Epithelial cell of esophagus (primary cell): ENCODE measurements around the gene SORCS2.

Experiments used
- DNase-seq: peaks from one replicate; pipeline ENCODE4 v3.0.0; 2010; ENCODE audit warnings: low read depth
- H3K4me3 ChIP-seq: 2 replicates; pipeline ENCODE4 v1.5.1; 2011; ENCODE audit warnings: mild to moderate bottlenecking, low read length, control low read depth
- TF ChIP-seq, protein P1 (sequence below): IDR thresholded peaks from 2 replicates; pipeline ENCODE4 v1.5.1; 2011; ENCODE audit warnings: low read depth, mild to moderate bottlenecking, low read length, control low read depth, inconsistent platforms; ENCODE audit not compliant: insufficient read depth; ENCODE audit errors: missing control alignments

Gene SORCS2

DNA sequence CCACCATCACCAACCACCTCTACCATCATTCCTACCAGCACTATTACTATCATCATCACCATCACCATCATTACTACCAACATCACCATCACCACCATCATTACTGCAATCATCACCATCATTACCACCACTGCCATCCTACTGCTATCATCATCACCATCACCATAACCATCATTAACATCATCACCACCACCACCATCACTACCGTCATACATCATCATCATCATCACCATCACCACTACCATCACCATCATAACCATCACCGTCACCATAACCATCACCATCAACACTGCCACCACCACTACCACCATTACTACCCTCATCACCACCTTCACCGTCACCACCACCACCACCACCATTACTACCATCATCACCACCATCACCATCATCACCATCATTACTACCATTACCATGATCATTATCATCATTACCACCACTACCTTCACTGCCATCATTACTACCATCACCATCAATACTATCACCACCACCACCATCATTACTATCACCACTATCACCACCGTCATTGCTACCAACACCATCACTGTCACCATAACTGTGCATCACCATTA is 170.6 kb downstream of the SORCS2 start:
- TF ChIP-seq, protein P1, sequence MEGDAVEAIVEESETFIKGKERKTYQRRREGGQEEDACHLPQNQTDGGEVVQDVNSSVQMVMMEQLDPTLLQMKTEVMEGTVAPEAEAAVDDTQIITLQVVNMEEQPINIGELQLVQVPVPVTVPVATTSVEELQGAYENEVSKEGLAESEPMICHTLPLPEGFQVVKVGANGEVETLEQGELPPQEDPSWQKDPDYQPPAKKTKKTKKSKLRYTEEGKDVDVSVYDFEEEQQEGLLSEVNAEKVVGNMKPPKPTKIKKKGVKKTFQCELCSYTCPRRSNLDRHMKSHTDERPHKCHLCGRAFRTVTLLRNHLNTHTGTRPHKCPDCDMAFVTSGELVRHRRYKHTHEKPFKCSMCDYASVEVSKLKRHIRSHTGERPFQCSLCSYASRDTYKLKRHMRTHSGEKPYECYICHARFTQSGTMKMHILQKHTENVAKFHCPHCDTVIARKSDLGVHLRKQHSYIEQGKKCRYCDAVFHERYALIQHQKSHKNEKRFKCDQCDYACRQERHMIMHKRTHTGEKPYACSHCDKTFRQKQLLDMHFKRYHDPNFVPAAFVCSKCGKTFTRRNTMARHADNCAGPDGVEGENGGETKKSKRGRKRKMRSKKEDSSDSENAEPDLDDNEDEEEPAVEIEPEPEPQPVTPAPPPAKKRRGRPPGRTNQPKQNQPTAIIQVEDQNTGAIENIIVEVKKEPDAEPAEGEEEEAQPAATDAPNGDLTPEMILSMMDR: no peak
- no peak for DNase-seq
- H3K4me3 ChIP-seq: no peak overlapping the region

DNA sequence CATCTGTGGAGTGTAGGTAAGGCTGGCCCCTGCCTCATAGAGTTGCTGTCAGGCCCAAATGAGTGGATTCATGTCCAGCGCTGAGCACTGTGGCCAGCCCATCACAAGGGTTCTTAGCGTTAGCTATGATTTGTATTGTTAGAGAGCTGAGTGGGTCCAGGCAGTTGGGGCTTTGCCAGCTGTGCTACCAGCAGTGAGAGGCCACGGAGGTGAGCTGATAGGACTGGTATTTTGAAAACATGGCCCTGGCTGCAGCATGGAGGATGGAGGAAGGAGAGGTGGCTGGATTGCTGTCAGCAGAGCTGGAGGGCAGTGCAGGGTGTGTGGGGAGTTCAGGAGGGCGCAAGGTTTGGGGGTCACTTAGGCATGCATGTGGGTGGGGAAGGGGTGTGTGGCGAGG is 172.6 kb downstream of the SORCS2 start:
- TF ChIP-seq, protein P1: no peak
- no peak overlapping the region for H3K4me3 ChIP-seq
- DNase-seq: no peak

- TF ChIP-seq, protein P1: no peak
- H3K4me3 ChIP-seq: no peak overlapping the region
Observed at GRCh38 chr4:7365462-7366179, 173.3 kb downstream of the SORCS2 start.

DNA sequence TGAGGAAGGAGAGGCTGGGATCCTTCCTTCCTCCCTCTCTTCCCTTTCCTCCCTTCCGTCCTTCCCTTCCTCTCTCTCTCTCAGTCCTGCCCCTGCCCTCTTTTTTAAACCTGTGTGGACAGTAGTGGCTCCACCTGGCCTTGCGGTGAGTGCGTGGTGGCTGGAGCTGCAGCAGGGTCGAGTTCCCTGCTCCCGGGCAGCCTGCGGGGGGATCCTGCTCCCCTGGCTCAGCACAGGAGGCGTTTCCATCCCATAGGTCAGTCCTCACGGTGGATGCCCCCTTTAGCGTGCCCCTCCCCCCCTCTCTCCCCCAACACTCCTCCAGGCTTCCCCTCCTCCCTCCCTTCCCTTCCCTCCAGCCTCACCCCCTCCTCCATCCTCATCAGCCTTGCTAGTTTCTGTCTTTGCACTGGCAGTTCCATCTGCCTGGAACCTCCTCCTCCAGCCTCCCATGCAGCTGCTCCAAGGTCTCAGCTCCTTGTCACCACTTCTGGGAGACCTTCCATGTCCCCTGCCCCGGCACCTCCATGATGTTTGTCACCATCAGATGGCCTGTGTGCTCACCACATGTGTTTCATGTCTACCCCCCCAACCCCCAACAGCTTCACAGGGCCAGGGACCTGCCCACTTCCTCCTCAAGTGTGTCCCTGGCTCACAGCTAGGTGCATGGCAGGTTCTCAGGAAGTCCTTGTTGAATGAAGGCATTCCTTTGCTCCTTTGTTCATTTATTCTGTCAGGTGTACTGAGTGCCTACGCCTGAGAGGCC is 174.0 kb downstream of the SORCS2 start:
- DNase-seq: no peak
- H3K4me3 ChIP-seq: no peak overlapping the region
- TF ChIP-seq, protein P1: no peak

More at GRCh38 chr4:7365462-7366179, 173.3 kb downstream of the SORCS2 start:
- no peak for DNase-seq

GRCh38 chr4:7366954-7367353 is 174.6 kb downstream of the SORCS2 start:
- no peak overlapping the region for H3K4me3 ChIP-seq
- no peak for DNase-seq
- TF ChIP-seq, protein P1: no peak

DNA sequence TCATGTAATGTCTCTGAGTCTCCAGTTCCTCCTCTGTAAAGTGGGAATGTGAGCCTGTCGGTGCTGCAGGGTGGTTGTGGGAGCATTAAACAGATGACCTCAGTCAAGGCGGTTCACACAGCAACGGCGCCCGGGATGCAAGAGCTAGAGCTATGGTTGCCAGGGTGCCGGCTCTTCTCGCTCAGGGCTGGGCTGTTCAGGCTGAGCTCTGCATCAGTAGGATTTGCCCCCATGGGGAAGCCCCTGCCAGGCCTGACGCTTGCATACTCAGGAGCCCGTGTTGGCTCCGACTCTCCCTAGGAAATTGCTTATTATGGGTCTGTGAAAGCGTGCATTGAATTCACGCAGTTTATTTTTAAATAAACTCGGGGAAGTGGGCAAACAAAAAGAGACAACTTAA is 175.1 kb downstream of the SORCS2 start:
- no peak for DNase-seq
- H3K4me3 ChIP-seq: no peak overlapping the region
- TF ChIP-seq, protein P1: no peak
